Stimulated activated CD4-positive, alpha-beta T cell treated with anti-CD3 and anti-CD28 coated beads, Interleukin-1b, Interleukin-23, amount 100 ng/mL, for 48 hours (primary cell): ENCODE measurements around the gene STPG4.
"Not testable (repeated sequence)": the region's sequence is repeated elsewhere in the genome, so short reads cannot be mapped to it uniquely, and the experiment has no call there.

Experiments
- DNase-seq: peaks from one replicate; pipeline ENCODE4 v3.0.0-alpha.2; 2020

The STPG4 gene

DNA sequence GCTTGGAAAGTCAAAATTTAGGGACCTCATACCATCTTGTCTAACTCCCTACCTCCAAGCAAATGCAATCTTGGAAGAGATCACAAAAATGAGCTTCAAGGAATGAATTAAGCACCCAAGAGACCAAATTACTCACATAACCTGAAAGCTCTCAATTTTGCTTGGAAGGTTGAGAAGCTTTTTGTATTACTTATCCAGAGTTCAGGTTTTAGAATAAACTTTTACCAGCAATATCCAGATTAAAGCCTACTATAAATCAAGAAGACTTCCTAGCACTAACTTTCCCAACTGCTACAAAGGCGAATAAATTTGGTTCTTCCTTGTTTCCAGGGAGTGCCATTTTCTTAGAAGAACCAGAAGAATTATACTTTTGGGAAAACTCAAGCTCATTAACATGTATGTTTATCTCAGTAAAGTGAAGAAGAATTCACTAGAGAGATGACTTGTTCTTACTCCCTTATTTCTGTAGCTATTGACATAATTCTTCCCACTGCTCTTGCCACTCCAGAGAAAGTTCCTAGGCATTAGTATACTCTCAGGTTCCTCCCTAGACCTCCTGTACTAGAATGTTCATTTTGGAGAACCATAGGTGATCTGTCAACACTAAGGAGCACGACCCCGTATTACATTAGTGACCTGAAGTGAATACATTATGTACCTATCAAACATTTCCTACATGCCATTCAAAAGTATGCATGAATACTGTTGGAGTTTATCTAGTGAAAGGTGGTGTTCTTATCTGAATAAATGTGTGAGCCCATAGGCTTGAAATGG lies 18.0 kb upstream of the STPG4 start:
- DNase-seq: no peak

DNA sequence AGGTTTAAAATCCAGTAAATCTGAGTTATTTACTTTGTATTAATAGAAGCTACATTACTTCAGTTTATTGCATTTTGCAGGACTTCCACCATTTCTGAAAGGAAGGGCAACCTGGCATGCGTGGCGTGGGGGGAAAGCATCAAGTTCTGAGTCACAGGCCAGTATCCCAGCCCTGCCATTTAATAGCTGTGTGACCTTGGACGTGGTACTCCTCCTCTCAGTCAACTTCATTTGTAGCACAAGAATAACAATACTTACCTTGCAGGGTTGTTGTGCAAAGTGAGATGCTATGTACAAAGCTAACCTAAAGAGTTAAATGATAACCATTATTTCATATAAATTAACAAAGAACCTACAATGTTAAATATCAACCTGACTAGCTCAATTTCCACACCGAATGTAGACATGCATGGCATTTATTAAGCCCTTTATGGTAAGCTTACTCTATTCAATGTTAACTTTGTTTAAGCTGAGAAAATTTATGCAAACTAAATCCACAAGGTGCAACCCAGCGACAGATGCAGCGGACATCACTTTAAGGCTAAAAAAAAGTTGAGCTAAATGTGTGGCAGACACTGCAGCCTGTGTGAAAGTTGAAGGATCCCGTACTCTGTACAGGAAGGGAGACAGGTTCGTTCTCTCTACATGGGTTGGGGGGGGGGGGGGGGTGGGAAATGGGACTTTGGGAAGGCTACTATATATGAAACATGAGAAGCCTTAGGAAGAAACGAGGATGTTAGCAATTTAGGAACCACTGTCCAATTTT lies 17.2 kb upstream of the STPG4 start:
- DNase-seq: no peak

DNA sequence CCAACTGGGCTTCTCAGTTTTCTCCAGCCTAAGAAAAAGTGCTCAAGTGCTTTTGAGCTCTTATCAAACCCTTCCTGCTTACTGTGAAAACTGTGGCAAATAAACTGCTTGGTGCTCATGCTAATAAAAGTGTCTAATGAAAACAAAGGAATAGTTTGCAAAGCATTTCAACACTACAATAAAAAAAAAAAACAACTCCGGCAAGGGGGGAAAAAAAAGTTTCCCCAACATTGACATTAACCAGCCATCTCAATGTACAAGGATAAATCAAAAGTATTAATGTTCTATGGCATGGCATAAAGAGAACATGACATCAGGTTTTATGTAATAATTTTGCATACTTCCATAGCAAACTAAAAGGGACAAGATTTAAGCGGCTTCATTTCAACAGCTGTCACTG lies 14.7 kb upstream of the STPG4 start:
- DNase-seq: no peak

DNA sequence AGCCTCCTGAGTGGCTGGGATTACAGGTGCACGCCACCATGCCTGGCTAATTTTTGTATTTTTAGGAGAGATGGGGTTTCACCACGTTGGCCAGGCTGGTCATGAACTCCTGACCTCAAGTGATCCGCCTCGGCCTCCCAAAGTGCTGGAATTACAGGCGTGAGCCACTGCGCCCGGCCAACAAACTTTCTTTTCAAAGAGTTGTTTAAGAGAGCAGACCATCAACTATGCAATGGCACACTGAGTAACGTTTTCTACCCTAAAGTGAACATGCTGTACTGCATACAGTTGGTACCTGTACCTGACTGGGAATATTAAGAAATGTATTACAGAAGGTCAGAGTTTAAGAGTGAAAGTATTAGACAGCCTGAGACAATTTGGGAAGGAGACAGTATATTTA lies 13.8 kb upstream of the STPG4 start:
- DNase-seq: not testable (repeated sequence)

DNA sequence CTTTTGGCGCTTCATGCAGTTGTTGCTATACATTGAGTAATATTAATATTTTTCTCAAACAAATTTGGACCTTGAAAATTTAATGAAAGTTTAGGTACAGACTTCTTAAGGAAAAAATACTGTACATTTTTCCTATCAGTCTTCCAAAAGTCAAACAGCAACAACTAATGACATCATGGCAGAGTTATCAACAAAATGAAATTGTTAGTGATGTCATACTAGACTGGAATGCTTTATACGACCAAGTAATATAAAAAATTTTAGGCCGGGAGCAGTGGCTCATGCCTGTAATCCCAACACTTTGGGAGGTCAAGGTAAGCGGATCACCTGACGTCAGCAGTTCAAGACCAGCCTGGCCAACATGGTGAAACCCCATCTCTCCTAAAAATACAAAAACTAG lies 12.0 kb upstream of the STPG4 start:
- DNase-seq: no peak

DNA sequence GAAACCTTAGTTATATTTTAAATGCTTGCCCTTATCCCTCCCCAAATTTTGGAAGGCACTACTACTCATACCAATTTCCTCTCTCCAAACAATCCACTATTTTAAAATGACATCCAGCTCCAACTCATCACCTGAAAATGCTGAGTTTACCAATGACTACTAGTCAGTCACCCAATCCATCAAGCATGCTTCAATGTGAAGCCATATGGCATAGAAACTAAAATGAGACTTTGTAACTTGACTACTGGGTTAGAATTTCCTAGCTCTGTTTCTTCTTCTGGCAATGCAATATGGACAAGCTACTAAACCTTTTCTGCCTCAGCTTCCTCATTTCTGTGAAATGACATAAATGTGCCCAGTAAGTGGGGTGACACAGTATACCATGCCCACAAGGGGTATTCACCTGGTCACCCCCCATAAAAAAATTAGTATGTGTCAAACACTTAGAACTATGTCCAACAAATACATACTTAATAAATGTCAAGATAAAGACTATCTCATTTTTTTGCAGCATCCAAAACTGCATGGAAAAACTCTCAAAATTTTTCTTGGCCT lies 10.0 kb upstream of the STPG4 start:
- no peak for DNase-seq

DNA sequence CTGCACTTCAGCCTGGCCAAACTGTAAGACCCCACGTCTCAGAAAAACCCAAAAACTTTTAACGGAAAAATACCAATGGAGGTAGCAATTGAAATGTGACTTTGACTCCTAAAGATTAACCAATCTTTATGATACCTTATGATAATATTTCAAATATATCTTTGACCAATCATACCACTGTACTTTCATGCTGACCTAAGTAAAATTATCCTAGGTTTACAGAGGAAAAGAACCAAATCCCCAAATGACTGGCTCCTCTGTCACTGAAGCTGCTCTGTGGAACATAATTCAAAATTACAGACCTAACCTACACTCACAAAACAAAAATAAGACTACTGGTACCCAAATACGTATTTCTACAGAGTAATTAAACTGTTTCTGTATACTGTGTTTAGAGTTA lies 7.7 kb upstream of the STPG4 start:
- DNase-seq: no peak

DNA sequence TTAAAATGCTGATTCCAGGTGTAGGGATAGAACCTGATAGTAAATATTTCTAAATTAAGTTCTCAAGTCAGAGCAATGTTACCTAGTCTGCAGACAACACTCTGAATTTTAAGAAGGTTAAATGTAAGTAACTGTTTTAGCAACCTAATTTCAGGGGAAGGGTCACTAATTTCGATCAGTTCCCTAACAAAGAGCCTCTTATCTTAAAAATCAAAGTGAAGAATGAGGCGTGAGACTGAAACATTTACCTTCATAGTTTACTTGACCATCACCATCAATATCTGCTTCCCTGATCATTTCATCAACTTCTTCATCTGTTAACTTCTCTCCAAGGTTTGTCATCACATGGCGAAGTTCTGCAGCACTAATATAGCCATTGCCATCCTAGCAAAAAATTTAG lies 6.4 kb upstream of the STPG4 start:
- no peak for DNase-seq

DNA sequence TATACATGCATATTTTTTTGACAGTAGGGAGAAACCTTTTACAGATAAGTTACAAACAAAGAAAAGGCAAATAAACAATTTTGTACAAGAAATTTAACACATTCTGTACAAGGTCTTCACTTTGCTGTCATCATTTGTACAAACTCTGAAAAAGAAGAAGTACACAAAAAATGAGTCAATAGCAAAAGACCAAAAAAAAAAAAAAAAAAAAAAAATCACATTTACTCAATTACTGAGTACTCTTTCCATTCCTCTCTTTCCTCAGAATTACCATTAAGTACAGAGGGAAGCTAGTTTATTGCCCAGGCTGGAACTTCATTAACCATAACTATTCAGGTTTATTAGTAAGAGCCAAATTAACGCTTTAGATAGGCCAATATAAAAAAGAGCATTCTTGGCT lies 5.6 kb upstream of the STPG4 start:
- no peak for DNase-seq

DNA sequence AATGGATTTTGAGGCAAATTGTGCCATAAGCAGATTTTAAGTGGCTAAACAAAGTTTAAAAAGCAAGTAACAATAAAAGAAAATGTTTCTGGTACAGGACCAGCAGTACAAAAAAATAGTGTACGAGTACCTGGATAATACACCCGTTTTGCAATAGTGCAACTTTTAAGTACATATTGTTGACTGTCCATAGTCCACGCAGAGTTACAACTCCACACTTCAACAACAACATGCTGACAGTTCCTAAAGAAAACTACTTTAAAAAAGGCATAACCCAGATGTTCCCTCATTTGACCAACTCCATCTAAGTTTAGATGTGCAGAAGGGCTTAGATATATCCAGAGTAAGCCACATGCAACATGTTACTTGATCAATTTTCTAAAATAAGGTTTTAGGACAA lies 5.1 kb upstream of the STPG4 start:
- no peak for DNase-seq

DNA sequence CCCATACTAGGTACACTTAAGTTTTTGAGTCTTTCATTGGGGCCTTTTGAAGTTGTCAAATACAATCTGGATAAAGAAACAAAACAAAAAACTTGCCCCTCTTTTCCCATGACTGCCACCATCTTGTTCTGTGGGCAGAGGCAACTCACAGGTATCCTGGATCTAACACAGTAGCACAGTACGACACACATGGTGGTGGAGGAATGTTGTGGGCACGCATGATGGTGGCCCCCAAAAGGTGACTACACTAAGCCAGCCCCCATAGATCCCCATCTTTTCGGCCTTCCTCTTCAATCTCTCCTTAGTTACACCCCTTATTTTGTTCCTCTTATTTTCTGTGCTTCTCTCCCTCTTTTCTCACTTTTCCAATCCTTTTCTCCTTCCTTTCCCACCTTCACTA lies 4.5 kb upstream of the STPG4 start:
- DNase-seq: no peak

DNA sequence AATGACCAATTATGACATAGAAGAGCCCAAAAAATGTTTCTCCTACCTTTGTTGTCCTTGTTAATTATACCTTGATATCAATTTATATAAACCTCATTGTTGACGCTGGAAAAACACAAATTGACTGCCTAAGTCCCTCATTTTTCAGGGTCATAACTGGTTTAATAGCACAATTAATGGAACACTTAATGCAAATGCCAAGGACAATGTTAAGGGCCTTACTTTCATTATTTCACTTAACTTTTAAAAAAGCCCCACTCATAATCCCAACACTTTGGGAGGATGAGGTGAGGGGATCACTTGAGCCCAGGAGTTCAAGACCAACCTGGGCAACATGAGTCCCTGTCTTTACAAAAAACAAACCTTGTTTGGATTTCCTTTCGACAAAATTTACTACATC lies 3.5 kb upstream of the STPG4 start:
- DNase-seq: no peak

DNA sequence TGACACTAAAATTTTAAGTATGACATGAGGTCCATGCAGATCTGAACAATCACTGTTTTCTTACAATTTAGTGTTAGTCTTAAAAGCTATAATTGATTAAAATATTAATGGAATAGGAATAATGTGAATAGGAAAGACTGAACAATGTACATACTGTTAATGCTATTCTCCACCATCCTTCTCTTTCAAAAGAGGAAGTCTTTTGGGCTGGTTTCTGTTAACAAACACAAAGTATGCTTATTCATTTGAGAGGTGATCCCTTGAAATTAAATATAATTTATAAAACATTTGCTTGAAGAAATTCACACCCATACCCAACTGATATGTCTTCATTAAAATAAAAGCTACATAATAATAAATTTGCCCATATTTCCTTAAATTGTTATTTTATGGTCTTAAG lies 2.3 kb downstream of the STPG4 start:
- no peak for DNase-seq

DNA sequence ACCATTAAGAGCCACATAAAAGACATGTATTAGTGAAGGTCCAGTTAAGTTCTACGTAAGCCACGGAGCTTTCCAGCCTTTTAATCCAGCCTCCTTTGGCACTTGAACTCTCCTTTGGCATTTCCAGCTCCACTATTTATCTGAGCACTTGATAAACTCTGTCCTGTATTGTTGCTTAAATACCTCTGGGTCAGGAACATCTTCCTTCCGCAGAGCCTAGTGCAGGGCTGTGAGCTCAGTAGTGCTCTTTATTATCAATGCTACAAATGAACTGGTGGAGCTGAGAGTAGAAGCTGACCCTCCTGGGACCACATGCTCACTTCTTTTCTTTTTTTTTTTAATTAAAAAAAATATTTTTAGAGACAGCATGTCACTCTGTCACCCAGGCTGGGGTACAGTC lies 4.9 kb downstream of the STPG4 start:
- no peak for DNase-seq

DNA sequence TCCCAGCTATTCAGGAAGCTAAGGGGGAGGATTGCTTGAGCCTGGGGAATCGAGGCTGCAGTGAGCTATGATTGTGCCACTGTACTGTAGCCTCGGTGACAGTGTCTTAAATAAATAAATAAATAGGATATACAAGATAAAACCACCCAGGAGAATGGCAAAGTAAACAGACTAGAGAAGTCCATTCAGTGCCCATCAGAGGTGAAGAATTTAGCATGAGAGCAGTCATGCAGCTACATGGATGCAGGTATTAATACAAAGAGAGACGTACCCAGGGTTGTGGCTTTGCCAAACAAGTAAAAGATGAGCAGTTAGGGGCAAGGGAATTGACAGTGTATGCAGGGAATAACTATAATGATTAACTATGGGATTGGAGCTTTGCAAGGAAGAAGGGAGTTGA lies 8.1 kb downstream of the STPG4 start:
- DNase-seq: no peak

DNA sequence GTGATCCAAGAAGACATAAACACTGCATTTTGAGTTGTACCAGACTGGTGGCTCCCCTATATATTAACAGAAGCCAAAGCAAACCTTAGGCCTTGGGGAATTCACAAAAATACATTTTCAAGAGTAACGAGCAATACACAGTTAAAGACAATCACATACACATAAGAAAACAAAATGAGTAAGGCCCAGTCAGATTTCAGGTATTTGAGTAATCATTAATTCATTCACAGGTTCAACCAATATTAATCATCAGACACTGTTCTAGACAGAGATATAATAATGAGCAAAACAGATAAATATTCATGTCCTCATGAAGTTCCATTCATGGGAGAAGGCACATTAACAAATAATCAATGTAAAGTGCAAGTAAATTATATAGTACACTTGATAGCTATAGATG lies 9.6 kb downstream of the STPG4 start:
- DNase-seq: no peak

DNA sequence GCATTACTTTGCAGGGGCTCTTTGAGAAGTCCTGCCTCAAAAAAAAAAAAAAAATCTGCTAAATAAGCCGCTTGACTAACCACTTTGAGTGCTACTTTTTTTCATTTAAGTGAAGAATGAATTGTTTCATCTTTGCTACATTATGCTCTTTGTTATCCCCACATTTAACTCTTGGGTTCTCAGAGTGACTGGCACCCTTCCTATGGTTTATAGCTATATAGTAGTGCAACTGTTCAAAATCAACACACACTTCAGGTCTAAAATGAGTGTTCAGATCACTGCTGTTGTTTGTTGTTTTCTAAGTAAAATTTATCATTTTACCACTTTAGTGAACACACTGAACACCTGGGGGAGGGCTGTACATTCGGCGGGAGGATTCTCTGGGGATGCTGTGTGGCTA lies 13.6 kb downstream of the STPG4 start:
- DNase-seq: no peak

DNA sequence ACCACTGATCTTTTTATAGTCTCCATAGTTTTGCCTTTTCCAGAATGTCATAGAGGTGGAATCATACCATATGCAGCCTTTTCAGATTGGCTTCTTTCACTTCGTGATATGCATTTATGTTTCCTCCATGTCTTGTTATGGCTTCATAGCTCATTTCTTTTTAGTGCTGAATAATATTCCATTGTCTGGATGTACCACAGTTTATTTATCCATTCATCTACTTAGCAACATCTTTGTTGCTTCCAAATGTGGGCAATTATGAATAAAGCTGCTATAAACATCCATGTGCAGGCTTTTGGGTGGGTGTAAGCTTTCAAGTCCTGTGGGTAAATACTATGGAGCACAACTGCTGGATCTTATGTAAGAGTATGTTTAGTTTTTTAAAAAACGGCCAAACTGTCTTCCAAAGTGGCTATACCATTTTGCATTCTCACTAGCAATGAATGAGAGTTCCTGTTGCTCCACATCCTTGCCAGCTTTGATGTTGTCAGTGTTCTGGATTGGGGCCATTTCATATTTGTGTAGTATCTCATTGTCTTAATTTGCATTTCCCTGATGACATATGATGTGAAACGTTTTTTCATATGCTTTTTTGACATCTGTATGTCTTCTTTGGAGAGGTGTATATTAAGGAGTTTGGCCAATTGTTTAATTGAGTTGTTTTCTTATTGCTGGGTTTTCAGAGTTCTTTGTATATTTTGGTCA lies 20.6 kb downstream of the STPG4 start:
- no peak for DNase-seq

DNA sequence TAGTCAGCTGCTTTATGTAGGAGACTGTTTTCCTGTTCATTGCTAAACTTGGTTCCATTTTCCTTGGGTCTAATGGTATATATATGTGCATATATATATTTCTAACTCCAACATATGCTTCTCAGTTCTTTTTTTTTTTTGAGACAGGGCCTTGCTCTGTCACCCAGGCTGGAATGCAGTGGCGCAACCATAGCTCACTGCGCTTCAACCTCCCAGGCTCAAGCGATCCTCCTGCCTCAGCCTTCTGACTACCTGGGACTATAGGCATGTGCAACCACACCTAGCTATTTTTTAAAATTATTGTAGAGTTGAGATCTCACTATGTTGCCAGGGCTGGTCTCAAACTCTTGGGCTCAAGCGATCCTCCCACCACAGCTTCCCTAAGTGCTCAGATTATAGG lies 22.1 kb downstream of the STPG4 start:
- DNase-seq: no peak

DNA sequence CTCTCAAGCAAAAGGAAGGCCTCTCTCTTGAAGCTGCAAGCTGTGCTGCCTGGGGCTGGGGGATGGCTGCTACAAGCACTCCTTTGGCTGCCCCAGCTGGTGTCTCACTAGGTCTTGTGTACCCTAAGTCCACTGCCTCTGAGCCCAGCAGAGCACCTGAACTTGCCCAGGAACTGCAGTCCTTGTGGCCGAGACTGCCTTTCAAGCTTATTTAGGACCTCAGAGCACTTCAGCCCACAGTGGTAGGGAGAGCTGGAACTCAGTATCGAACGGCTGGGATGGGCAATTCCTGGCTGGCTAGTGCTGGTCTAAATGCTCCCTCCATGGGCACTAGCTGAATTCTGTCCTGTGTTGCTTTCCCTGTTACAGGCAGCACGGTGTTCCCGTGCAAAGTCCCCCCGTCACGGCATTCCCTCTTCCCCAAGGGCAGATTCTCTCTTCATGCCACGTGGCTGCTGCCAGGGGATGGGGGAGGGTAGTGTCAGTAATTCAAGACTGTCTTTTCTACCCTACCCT lies 25.9 kb downstream of the STPG4 start:
- no peak for DNase-seq

DNA sequence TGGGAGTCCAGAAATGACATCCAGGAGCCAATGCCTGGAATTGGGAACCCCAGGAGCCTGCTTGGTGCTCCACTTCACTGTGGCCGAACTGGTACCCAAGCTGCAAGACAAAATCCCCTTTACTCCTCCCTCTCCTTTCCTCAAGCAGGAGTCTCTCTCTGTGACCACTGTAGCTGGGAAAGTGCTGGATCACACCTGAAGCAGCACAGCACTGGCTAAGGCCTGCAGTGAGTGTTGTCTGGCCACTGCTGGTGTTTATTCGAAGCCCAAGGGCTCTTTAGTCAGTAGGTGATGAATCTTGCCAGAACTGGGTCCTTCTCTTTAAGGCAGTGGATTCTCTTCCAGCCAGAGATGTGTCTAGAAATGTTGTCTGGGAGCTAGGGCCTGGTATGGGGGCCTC lies 26.4 kb downstream of the STPG4 start:
- no peak for DNase-seq

DNA sequence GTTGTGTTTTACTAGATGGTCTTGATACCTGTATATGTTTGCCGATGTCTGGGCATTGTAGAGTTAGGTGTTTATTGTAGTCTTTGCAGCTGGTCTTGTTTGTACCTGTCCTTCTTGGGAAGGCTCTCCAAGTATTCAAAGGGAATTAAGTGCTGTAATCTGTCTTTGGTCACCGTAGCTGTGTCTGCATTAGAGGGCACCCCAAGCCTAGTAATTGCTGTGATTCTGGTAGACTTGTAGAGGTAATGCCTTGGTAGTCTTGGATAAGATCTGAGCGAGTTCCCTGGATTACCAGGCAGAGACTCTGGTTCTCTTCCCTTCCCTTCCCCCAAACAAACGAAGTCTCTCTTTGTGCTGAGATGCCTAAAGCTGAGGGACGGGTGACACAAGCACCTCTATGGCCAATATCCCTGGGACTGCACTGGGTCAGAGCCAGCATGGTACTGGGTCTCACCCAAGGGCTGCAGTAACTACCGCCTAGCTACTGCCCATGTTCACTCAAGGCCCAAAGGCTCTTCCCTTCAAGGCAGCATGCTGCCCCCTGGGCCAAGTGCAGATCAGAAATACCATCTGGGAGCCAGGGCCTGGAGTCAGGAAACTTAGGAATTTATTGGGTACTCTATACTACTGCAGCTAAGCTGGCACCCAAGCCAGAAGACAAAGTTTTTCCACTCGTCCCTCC lies 27.1 kb downstream of the STPG4 start:
- no peak for DNase-seq

DNA sequence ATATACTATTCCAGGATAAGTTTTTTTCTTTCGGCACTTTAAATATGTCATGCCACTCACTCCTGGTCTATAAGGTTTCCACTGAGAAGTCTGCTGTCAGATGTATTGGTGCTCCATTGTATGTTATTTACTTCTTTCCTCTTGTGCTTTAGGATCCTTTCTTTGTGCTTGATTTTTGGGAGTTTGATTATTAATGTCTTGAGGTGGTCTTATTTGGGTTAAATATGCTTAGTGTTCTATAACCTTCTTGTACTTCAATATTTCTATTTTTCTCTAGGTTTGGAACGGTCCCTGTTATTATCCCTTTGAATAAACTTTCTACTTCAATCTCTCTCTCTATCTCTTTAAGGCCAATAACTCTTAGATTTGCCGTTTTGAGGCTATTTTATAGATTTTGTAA lies 28.3 kb downstream of the STPG4 start:
- no peak for DNase-seq
